Measurements from ENCODE around the gene ZNG1A. TPM values are rescaled to one million over a fixed set of nuclear protein-coding genes. Genes with fewer than 3 reads are reported as not detected.
"Not testable (repeated sequence)": the region's sequence is repeated elsewhere in the genome, so short reads cannot be mapped to it uniquely, and the experiment has no call there.

ZNG1A gene
- total RNA-seq, 1 experiment from 2014 or later = 34.6 TPM

- H3K4me3 ChIP-seq (ENCODE audit: low read depth, low read length); DNase-seq: not testable (repeated sequence)
Observed at GRCh38 chr9:76389-76788, 102.5 kb downstream of the ZNG1A start.

GRCh38 chr9:73900-74525 is 104.8 kb downstream of the ZNG1A start:
- BruUV-seq (replicated peaks); CTCF ChIA-PET: not testable (repeated sequence)

More at GRCh38 chr9:76389-76788, 102.5 kb downstream of the ZNG1A start:
- CTCF ChIA-PET; H3K36me3 Mint-ChIP-seq (ENCODE audit: insufficient read depth, unreplicated experiment); H3K4me1 Mint-ChIP-seq (ENCODE audit: low read depth, unreplicated experiment); POLR2A ChIA-PET; H3K4me1 ChIP-seq; H3K27me3 ChIP-seq (replicated peaks; ENCODE audit: control insufficient read depth, insufficient read depth, low read length); BruUV-seq (replicated peaks); H3K9me3 Mint-ChIP-seq (ENCODE audit: unreplicated experiment); H3K9me3 ChIP-seq; H3K27me3 Mint-ChIP-seq (ENCODE audit: insufficient read depth, unreplicated experiment); H3K36me3 ChIP-seq (ENCODE audit: control insufficient read depth, insufficient read depth, low read length); intact Hi-C loops (cut with micrococcal nuclease; ENCODE audit: unreplicated experiment); H3K4me3 Mint-ChIP-seq (ENCODE audit: unreplicated experiment); H3K27ac Mint-ChIP-seq (ENCODE audit: unreplicated experiment): not testable (repeated sequence)

GRCh38 chr9:73076-73899 is 105.6 kb downstream of the ZNG1A start:
- H3K4me3 ChIP-seq (ENCODE audit: low read depth, low read length) = peak overlapping the region; percentile 45
- H3K4me1 Mint-ChIP-seq (ENCODE audit: low read depth, unreplicated experiment); H3K27me3 Mint-ChIP-seq (ENCODE audit: insufficient read depth, unreplicated experiment); H3K36me3 Mint-ChIP-seq (ENCODE audit: insufficient read depth, unreplicated experiment); H3K27me3 ChIP-seq (replicated peaks; ENCODE audit: control insufficient read depth, insufficient read depth, low read length); intact Hi-C loops (cut with micrococcal nuclease; ENCODE audit: unreplicated experiment); H3K27ac Mint-ChIP-seq (ENCODE audit: unreplicated experiment); POLR2A ChIA-PET; H3K9me3 ChIP-seq; CTCF ChIA-PET; H3K4me1 ChIP-seq; H3K36me3 ChIP-seq (ENCODE audit: control insufficient read depth, insufficient read depth, low read length); BruUV-seq (replicated peaks); H3K9me3 Mint-ChIP-seq (ENCODE audit: unreplicated experiment): not testable (repeated sequence)
- peak in 1 of 2 experiments; percentile 21 for DNase-seq
- peak overlapping the region; percentile 71 for H3K4me3 Mint-ChIP-seq (ENCODE audit: unreplicated experiment)

More at GRCh38 chr9:73900-74525, 104.8 kb downstream of the ZNG1A start:
- H3K4me1 ChIP-seq; H3K27me3 Mint-ChIP-seq (ENCODE audit: insufficient read depth, unreplicated experiment); H3K36me3 ChIP-seq (ENCODE audit: control insufficient read depth, insufficient read depth, low read length); H3K27me3 ChIP-seq (replicated peaks; ENCODE audit: control insufficient read depth, insufficient read depth, low read length); DNase-seq; H3K36me3 Mint-ChIP-seq (ENCODE audit: insufficient read depth, unreplicated experiment); intact Hi-C loops (cut with micrococcal nuclease; ENCODE audit: unreplicated experiment); H3K4me1 Mint-ChIP-seq (ENCODE audit: low read depth, unreplicated experiment); POLR2A ChIA-PET; H3K9me3 Mint-ChIP-seq (ENCODE audit: unreplicated experiment); H3K9me3 ChIP-seq; H3K27ac Mint-ChIP-seq (ENCODE audit: unreplicated experiment): not testable (repeated sequence)
- H3K4me3 ChIP-seq (ENCODE audit: low read depth, low read length) = peak overlapping the region; percentile 45
- peak overlapping the region; percentile 52 for H3K4me3 Mint-ChIP-seq (ENCODE audit: unreplicated experiment)

Other genes starting within 250 kb of the ZNG1A start
- gene WASHC1, start 149.6 kb downstream of the ZNG1A start, total RNA-seq (2022) = 23.8 TPM in 2 replicates
- 0.56 and 0.93 TPM in 2 replicates for gene FOXD4, start 60.6 kb downstream of the ZNG1A start, total RNA-seq (2022)
- 15.2 and 15.6 TPM in 2 replicates for gene DOCK8, start 35.8 kb upstream of the ZNG1A start, total RNA-seq (2022)